Smooth muscle cell (in vitro differentiated cells): ENCODE results near the gene GPR25. TPM values are rescaled to one million over a fixed set of nuclear protein-coding genes. Genes with fewer than 3 reads are reported as not detected.

Experiments
- DNase-seq: peaks from one replicate; lab custom pipeline; 2025; ENCODE audit not compliant: unreplicated experiment; lab: John Stamatoyannopoulos, UW
- H2AFZ ChIP-seq: fragments of 200-600 bp; sonication (generic); 2 replicates; pipeline ENCODE4 v1.6.0; 2016; ENCODE audit warnings: antibody characterized with exemption, low read depth, mild to moderate bottlenecking
- H3F3A ChIP-seq: fragments of 200-600 bp; sonication (generic); 2 replicates; pipeline ENCODE4 v1.6.0; 2017; ENCODE audit warnings: antibody characterized with exemption, low read depth
- H3K27ac ChIP-seq: fragments of 200-600 bp; sonication (generic); 2 replicates; pipeline ENCODE4 v1.5.1; 2016; ENCODE audit warnings: low read depth, mild to moderate bottlenecking
- H3K27me3 ChIP-seq: fragments of 200-600 bp; sonication (generic); 2 replicates; pipeline ENCODE4 v1.6.1; 2016; ENCODE audit warnings: low read depth, mild to moderate bottlenecking
- H3K36me3 ChIP-seq: fragments of 200-600 bp; sonication (generic); 2 replicates; pipeline ENCODE4 v1.5.1; 2016; ENCODE audit warnings: low read depth
- H3K4me1 ChIP-seq: fragments of 200-600 bp; sonication (generic); 2 replicates; pipeline ENCODE4 v1.5.1; 2016; ENCODE audit warnings: low read depth
- H3K4me2 ChIP-seq: fragments of 200-600 bp; sonication (generic); 2 replicates; pipeline ENCODE4 v1.6.0; 2016; ENCODE audit warnings: mild to moderate bottlenecking
- H3K4me3 ChIP-seq: fragments of 200-600 bp; sonication (generic); 2 replicates; pipeline ENCODE4 v1.5.1; 2016; ENCODE audit warnings: mild to moderate bottlenecking
- H3K79me2 ChIP-seq: fragments of 200-600 bp; sonication (generic); 2 replicates; pipeline ENCODE4 v1.6.0; 2016; ENCODE audit warnings: low read depth, mild to moderate bottlenecking
- H3K9ac ChIP-seq: fragments of 200-600 bp; sonication (generic); 2 replicates; pipeline ENCODE4 v1.6.0; 2016; ENCODE audit warnings: low read depth
- H3K9me3 ChIP-seq: fragments of 200-600 bp; sonication (generic); replicated peaks from 2 replicates; pipeline ENCODE4 v1.5.1; 2016; ENCODE audit warnings: low read depth
- H4K20me1 ChIP-seq: fragments of 200-600 bp; sonication (generic); 2 replicates; pipeline ENCODE4 v1.6.0; 2016; ENCODE audit warnings: low read depth
- CTCF ChIP-seq: fragments of 200-600 bp; sonication (generic); IDR thresholded peaks from 2 replicates; pipeline ENCODE4 v1.5.1; 2017; ENCODE audit warnings: borderline replicate concordance, mild to moderate bottlenecking, antibody characterized with exemption; ENCODE audit not compliant: insufficient read depth, poor library complexity, severe bottlenecking
- WGBS: methylation state at CpG from one replicate; pipeline ENCODE4 v1.1.7; 2016; ENCODE audit warnings: low lambda C conversion rate; 5-methylcytosine and 5-hydroxymethylcytosine counted together
- polyA plus RNA-seq: library from polyadenylated mRNA; unstranded; fragments of >200 nt; fragmentation: Nextera tagmentation; extraction: Ambion mirVana; gene quantifications from 2 replicates; pipeline ENCODE4 v1.2.1, GENCODE V29; 2016
- total RNA-seq: library from RNA; depleted of rRNA; stranded (reverse); fragments of >200 nt; gene quantifications from 2 replicates; pipeline ENCODE4 v1.2.3, GENCODE V29; 2014

GPR25 gene
- total and polyA plus RNA-seq, 2 experiments from 2014 or later: not detected

- H3K9me3 ChIP-seq: no peaks in the 10 kb centered on the region
- peaks cover 42% of the 10 kb centered on the region for H4K20me1 ChIP-seq
- 76% methylated on average over 2 of the region's 2 CpGs for WGBS
- peak overlapping the region; percentile 4 for H3K27ac ChIP-seq
- H3K79me2 ChIP-seq: peaks cover 43% of the 10 kb centered on the region
- no peak overlapping the region for H3K4me3 ChIP-seq
- TF ChIP-seq CTCF: peak; percentile 45
- peak overlapping the region; percentile 3 for H3K4me2 ChIP-seq
- no peak overlapping the region for H3K9ac ChIP-seq
- DNase-seq: no peak
- H3K36me3 ChIP-seq: peaks cover 10% of the 10 kb centered on the region
- no peaks in the 10 kb centered on the region for H3F3A ChIP-seq
- H2AFZ ChIP-seq: no peak overlapping the region
- H3K27me3 ChIP-seq: no peaks in the 10 kb centered on the region
- no peaks in the 10 kb centered on the region for H3K4me1 ChIP-seq
Measured at GRCh38 chr1:200837931-200838571, 34.7 kb upstream of the GPR25 start.

- Histone ChIP-seq H3K9ac (no peak overlapping the region), H3K4me2 (peak overlapping the region; percentile 3), H3K4me1 (no peaks in the 10 kb centered on the region), H4K20me1 (peaks cover 38% of the 10 kb centered on the region), H3F3A (no peaks in the 10 kb centered on the region), H3K4me3 (no peak overlapping the region), H3K27me3 (no peaks in the 10 kb centered on the region), H3K36me3 (peaks cover 10% of the 10 kb centered on the region), H2AFZ (no peak overlapping the region), H3K27ac (peak overlapping the region; percentile 4), H3K9me3 (no peaks in the 10 kb centered on the region), H3K79me2 (peaks cover 43% of the 10 kb centered on the region)
- DNase-seq: no peak
- 92% methylated on average over 3 of the region's 3 CpGs for WGBS
- TF ChIP-seq CTCF: no peak
Measured at GRCh38 chr1:200838676-200839445, 33.9 kb upstream of the GPR25 start.

- Histone ChIP-seq H3K79me2 (peaks cover 6% of the 10 kb centered on the region), H3K27me3 (no peaks in the 10 kb centered on the region), H3K4me1 (no peaks in the 10 kb centered on the region), H3K9ac (no peak overlapping the region), H3K4me3 (no peak overlapping the region), H4K20me1 (peaks cover 5% of the 10 kb centered on the region), H3F3A (no peaks in the 10 kb centered on the region), H3K9me3 (no peaks in the 10 kb centered on the region), H3K4me2 (no peak overlapping the region), H2AFZ (no peak overlapping the region), H3K27ac (no peak overlapping the region), H3K36me3 (peaks cover 14% of the 10 kb centered on the region)
- TF ChIP-seq CTCF: no peak
- WGBS: 92% methylated on average over 4 of the region's 4 CpGs
- DNase-seq: no peak
Measured at GRCh38 chr1:200845360-200845759, 27.4 kb upstream of the GPR25 start.
